Measurements from ENCODE around the gene TM6SF1. TPM values are rescaled to one million over a fixed set of nuclear protein-coding genes. Genes with fewer than 3 reads are reported as not detected.

Gene TM6SF1
- polyA plus RNA-seq, 1 experiment = 15.1 TPM

GRCh38 chr15:83114856-83115255 lies 7.4 kb downstream of the TM6SF1 start:
- Histone ChIP-seq H3K27ac (ENCODE audit: low read depth, low read length) (no peak overlapping the region), H3K27me3 (ENCODE audit: control insufficient read depth, insufficient read depth, low read length) (no peaks in the 10 kb centered on the region), H3K9me3 (ENCODE audit: control insufficient read depth, insufficient read depth, low read length) (peaks cover 2% of the 10 kb centered on the region; the same call in 1 of the 2 replicates), H3K4me3 (ENCODE audit: low read depth, low read length) (no peak overlapping the region)
- POLR2A ChIA-PET = no interaction called here
- TF ChIP-seq CTCF (IDR thresholded peaks at IDR 0.05; ENCODE audit: low read depth, low read length) = no peak
- DNase-seq (ENCODE audit: low read depth, low spot score) = no peak
- CTCF ChIA-PET = interaction anchor here (2.2 kb wide), 1 partner anchor 104 kb away, joined by 7 read pairs; the partner anchor contains the start of gene C15orf40

DNA sequence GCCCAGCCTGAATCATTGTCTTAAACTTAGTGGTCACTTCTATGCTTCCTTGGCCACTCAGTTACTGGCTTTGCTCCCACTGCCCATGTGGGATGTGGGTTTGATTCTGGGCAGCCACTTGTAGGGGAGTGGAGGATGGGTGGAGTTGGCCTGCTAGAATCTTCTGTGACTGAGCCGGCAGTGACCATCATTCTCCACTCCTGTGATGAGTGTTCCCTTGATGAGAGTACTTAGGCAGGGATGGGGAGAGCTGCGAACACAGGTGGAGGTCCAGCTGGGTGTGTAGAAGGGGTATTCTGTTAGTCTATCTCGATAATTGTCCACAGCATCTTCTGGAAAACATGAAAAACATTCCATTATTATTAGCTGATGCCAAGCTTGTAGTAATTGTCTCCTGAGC lies 8.0 kb downstream of the TM6SF1 start:
- POLR2A ChIA-PET = no interaction called here
- no peak for DNase-seq (ENCODE audit: low read depth, low spot score)

GRCh38 chr15:83115831-83116565 lies 8.6 kb downstream of the TM6SF1 start:
- Histone ChIP-seq H3K4me3 (ENCODE audit: low read depth, low read length) (no peak overlapping the region), H3K9me3 (ENCODE audit: control insufficient read depth, insufficient read depth, low read length) (peaks cover 2% of the 10 kb centered on the region; the same call in 1 of the 2 replicates), H3K27ac (ENCODE audit: low read depth, low read length) (no peak overlapping the region), H3K27me3 (ENCODE audit: control insufficient read depth, insufficient read depth, low read length) (no peaks in the 10 kb centered on the region)
- TF ChIP-seq CTCF (IDR thresholded peaks at IDR 0.05; ENCODE audit: low read depth, low read length) = no peak
- POLR2A ChIA-PET = no interaction called here
- no peak for DNase-seq (ENCODE audit: low read depth, low spot score)
- CTCF ChIA-PET = interaction anchor here (1.1 to 2.2 kb wide), 2 partner anchors 76 to 105 kb away, joined by 3 to 7 read pairs; partner anchors contain the start of gene C15orf40

More for the DNA sequence above, 8.0 kb downstream of the TM6SF1 start:
- Histone ChIP-seq H3K9me3 (ENCODE audit: control insufficient read depth, insufficient read depth, low read length) (peaks cover 2% of the 10 kb centered on the region; the same call in 1 of the 2 replicates), H3K27ac (ENCODE audit: low read depth, low read length) (no peak overlapping the region), H3K4me3 (ENCODE audit: low read depth, low read length) (no peak overlapping the region), H3K27me3 (ENCODE audit: control insufficient read depth, insufficient read depth, low read length) (no peaks in the 10 kb centered on the region)
- TF ChIP-seq CTCF (IDR thresholded peaks at IDR 0.05; ENCODE audit: low read depth, low read length) = no peak
- CTCF ChIA-PET = interaction anchor here (2.2 kb wide), 1 partner anchor 105 kb away, joined by 7 read pairs; the partner anchor contains the start of gene C15orf40

- Histone ChIP-seq H3K27ac (ENCODE audit: low read depth, low read length) (no peak overlapping the region), H3K4me3 (ENCODE audit: low read depth, low read length) (no peak overlapping the region), H3K9me3 (ENCODE audit: control insufficient read depth, insufficient read depth, low read length) (peaks cover 2% of the 10 kb centered on the region; the same call in 1 of the 2 replicates), H3K27me3 (ENCODE audit: control insufficient read depth, insufficient read depth, low read length) (no peaks in the 10 kb centered on the region)
- no peak for DNase-seq (ENCODE audit: low read depth, low spot score)
- ChIA-PET CTCF (no interaction called here), POLR2A (no interaction called here)
- TF ChIP-seq CTCF (IDR thresholded peaks at IDR 0.05; ENCODE audit: low read depth, low read length) = no peak
Measured at GRCh38 chr15:83118291-83118827, 10.9 kb downstream of the TM6SF1 start.

DNA sequence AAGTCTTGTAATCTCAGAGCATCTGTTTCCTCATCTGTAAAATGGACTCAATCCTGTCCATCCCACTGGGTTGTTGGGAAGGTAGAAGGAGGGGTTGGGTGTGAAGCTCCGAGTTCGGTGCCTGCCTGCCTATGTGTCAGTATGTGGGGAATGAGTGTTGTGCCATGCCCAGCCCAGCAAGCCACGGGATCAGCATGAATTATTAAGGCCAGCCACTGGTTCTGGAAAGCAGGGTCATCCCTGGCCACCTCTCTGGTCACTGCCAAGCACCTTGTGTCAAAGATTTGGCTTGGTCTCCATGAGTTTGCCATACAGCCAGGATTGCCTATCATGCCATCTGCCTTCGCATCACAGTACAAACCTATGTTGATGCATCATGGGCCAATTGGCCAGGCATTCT lies 11.5 kb downstream of the TM6SF1 start:
- POLR2A ChIA-PET = no interaction called here
- CTCF ChIA-PET = no interaction called here

More for the DNA sequence above, 11.5 kb downstream of the TM6SF1 start:
- no peak for DNase-seq (ENCODE audit: low read depth, low spot score)
- TF ChIP-seq CTCF (IDR thresholded peaks at IDR 0.05; ENCODE audit: low read depth, low read length) = no peak
- no peak overlapping the region for H3K4me3 ChIP-seq (ENCODE audit: low read depth, low read length)
- peaks cover 2% of the 10 kb centered on the region; the same call in 1 of the 2 replicates for H3K9me3 ChIP-seq (ENCODE audit: control insufficient read depth, insufficient read depth, low read length)
- no peak overlapping the region for H3K27ac ChIP-seq (ENCODE audit: low read depth, low read length)
- H3K27me3 ChIP-seq (ENCODE audit: control insufficient read depth, insufficient read depth, low read length) = no peaks in the 10 kb centered on the region
